Mucosa of stomach (tissue), 1 donor: ENCODE results near the gene LRP1B.

Experiments used
- H3K27me3 ChIP-seq: one replicate; pipeline ENCODE4 v1.7.0; 2013; ENCODE audit warnings: mild to moderate bottlenecking, low read length; ENCODE audit not compliant: control insufficient read depth, insufficient read depth
- H3K36me3 ChIP-seq: one replicate; pipeline ENCODE4 v1.7.0; 2013; ENCODE audit warnings: low read length; ENCODE audit not compliant: control insufficient read depth, insufficient read depth
- H3K4me1 ChIP-seq: one replicate; pipeline ENCODE4 v1.7.0; 2013; ENCODE audit warnings: mild to moderate bottlenecking, low read length; ENCODE audit not compliant: control insufficient read depth, insufficient read depth
- H3K4me3 ChIP-seq: one replicate; pipeline ENCODE4 v1.7.0; 2013; ENCODE audit warnings: low read length
- H3K9ac ChIP-seq: one replicate; pipeline ENCODE4 v1.7.0; 2013; ENCODE audit warnings: mild to moderate bottlenecking, low read length, moderate library complexity
- H3K9me3 ChIP-seq: one replicate; pipeline ENCODE4 v1.7.0; 2013; ENCODE audit warnings: mild to moderate bottlenecking, low read length, moderate library complexity; ENCODE audit not compliant: control insufficient read depth
- donor health status: Pancreatic carcinoma.

The LRP1B gene

DNA sequence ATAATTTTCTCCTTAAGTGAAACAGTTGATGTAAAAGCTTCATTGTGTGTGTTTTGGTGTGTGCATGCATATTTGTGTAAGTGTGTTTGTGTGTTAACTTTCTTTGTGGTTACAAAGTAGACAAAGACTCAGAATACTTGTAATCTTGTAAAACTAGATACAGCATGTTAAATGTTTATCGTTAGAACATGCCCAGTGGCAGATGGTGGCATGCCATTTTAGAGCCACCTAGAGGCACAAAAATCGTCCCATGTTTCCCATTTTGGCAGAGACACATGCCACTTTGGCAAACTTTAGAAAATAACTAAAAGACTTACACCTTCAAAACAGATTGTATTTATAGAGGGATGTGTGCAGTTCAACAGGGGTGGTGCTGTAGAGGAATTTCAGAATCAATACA, 224.1 kb downstream of the LRP1B start:
- Histone ChIP-seq H3K9ac (no peak overlapping the region), H3K36me3 (no peaks in the 10 kb centered on the region), H3K4me3 (no peak overlapping the region), H3K27me3 (no peaks in the 10 kb centered on the region), H3K9me3 (no peaks in the 10 kb centered on the region), H3K4me1 (no peaks in the 10 kb centered on the region)

DNA sequence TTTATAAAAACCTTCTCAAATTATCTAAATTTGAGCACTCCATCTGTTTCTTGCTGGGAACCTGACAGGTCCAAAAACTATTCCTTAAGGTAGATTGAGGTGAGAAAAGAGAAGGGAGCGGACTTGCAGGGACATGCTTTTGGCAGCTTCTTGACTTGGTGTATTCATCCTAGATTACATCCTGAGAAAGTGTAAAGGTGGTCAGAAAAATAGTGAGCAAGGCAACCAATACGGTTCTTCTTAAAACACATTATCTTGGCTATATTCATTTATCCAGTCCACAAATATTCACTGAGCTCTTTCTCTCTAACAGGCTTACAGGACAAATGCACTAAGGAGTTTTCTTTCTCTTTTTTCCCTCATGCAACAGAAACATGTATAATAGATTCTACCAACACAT, 230.0 kb downstream of the LRP1B start:
- Histone ChIP-seq H3K27me3 (no peaks in the 10 kb centered on the region), H3K4me1 (no peaks in the 10 kb centered on the region), H3K36me3 (no peaks in the 10 kb centered on the region), H3K9ac (no peak overlapping the region), H3K4me3 (no peak overlapping the region), H3K9me3 (no peaks in the 10 kb centered on the region)

DNA sequence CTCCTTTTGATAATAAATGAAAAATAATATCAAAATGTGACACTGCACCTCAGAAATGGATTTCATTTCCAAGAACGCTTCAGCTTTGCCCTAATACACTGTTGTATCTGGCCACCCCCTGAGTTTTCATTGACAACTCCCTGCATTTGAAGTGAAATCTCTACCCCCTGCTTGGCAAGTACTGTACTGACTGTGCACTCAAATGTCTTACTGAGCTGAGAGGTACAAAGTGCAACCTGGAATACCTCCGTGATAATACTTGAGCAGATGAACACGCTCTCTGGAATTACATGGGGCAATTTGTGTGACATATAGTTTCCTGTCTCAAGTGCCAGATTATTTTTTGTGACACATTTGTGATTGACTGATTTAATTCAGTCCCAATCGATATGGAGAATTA, 231.1 kb downstream of the LRP1B start:
- Histone ChIP-seq H3K4me1 (no peaks in the 10 kb centered on the region), H3K4me3 (no peak overlapping the region), H3K27me3 (no peaks in the 10 kb centered on the region), H3K9me3 (no peaks in the 10 kb centered on the region), H3K36me3 (no peaks in the 10 kb centered on the region), H3K9ac (no peak overlapping the region)

DNA sequence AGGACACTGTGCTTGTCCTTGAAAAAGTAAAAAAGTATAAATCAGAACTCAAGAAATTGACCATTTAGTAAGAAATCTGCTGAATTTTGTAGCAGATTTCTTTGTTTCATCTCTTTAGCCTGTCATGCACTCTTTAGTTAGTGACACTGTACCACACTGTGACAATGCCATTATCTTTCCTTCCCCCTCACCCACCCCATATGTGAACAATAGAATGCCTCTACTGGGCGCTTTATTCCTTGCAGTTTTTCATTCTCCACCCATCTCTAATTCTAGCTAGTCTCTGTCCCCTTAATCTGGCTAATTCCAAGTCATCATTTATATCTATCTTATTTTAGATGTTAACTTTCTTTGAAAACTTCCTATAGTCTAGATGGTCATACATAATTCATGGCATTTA, 241.0 kb downstream of the LRP1B start:
- no peaks in the 10 kb centered on the region for H3K36me3 ChIP-seq
- no peak overlapping the region for H3K4me3 ChIP-seq
- H3K4me1 ChIP-seq: no peaks in the 10 kb centered on the region
- H3K27me3 ChIP-seq: no peaks in the 10 kb centered on the region
- no peaks in the 10 kb centered on the region for H3K9me3 ChIP-seq
- H3K9ac ChIP-seq: no peak overlapping the region

DNA sequence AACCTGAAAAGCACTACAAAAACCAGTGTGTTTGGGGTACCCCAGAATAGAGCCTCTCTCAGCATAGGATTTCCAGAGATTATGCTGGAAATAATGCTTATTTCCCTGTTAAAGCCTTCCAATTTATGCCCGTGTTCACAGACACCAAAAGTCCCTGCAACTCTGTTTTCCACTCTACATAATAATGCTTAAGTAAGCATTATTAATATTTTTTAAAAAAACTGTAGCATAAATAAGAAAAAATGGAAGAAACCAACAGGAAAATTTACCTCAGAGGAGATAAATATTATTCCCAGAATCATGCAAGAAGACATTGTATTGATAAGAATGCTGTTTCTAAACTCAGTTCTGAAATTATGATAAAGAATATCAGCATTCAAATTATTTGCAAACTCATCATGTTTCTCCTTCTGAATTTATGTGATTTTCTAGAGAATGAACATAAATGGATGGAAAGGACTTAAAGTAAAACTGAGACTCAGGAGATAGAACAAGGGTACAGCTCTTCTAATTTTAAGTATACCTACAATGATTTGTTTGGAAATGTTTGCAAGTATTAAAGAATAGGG, 241.7 kb downstream of the LRP1B start:
- H3K27me3 ChIP-seq: no peaks in the 10 kb centered on the region
- no peak overlapping the region for H3K9ac ChIP-seq

DNA sequence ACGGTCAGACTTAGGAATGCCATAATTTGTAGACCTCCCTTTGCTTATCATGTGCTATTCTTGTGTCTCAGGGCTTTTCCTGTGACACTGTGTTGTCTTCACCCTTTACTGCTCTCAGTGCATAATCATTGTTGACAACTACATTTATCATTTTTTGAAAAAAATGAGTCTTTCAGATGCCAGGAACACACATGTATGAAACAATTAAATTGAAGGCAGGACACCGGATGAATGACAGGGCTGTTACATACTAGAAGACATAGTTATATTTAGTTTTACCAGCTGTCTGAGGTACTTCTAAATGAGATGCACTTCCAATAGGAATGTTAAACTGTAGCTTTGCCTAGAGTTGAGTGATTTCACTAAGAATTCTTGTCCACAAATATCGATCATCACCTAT, 243.5 kb downstream of the LRP1B start:
- Histone ChIP-seq H3K4me1 (no peaks in the 10 kb centered on the region), H3K27me3 (no peaks in the 10 kb centered on the region), H3K9ac (no peak overlapping the region), H3K9me3 (no peaks in the 10 kb centered on the region), H3K36me3 (no peaks in the 10 kb centered on the region), H3K4me3 (no peak overlapping the region)

More for the DNA sequence above, 241.7 kb downstream of the LRP1B start:
- Histone ChIP-seq H3K9me3 (no peaks in the 10 kb centered on the region), H3K4me3 (no peak overlapping the region), H3K36me3 (no peaks in the 10 kb centered on the region), H3K4me1 (no peaks in the 10 kb centered on the region)

DNA sequence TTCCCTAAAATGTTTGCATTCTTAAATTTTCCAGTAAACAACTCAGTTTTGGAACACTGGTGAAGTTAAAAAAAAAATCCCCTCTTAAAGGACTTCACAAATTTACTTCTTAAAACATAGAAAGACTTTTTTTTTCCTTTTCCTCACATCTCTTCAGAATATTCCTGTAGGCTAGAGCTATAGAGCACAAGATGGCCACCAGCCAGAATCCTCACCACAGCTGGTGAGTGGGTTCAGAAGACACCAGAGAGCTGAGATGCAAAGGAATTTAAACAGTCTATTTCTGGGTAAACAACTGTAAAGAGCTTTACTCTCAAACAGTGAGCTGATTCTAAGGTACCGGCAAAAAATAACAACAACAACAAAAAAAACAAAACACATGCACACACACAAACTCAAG, 252.8 kb downstream of the LRP1B start:
- Histone ChIP-seq H3K9me3 (no peaks in the 10 kb centered on the region), H3K4me1 (no peaks in the 10 kb centered on the region), H3K36me3 (no peaks in the 10 kb centered on the region), H3K27me3 (no peaks in the 10 kb centered on the region), H3K4me3 (no peak overlapping the region), H3K9ac (no peak overlapping the region)

DNA sequence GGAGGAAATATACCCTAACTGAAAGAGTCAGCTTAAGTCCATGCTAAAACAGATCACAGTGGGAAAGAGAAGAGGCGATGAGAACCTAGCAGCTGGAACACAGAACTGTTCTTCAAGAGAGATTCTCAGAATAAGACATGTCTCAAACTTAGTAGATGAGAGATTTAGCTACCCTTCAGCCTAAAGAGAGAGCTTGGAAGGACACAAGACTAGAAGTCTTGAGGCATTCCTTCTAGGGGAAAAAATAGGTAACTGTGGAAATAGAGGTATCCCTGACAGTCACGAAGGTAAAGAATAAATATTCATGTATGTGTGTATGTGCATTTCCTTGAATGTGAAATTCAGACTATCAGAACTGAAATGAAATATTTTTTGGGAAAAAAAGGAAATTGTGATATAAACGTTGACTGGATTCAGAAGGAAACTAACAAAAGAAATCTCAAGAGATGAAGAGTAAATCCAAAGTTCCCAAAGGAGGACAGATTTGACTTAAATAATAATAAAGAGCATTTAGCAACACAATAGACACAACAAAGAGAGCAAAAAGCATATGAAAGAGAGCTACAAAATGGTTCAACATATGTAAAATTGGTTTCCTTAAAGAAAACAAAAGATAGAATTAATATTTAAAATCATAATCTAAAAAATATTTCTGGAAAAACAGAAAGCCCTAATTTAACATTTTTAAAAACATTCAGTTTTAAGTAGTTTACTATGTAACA, 258.7 kb downstream of the LRP1B start:
- no peaks in the 10 kb centered on the region for H3K4me1 ChIP-seq
- H3K27me3 ChIP-seq: no peaks in the 10 kb centered on the region
- no peak overlapping the region for H3K4me3 ChIP-seq
- H3K36me3 ChIP-seq: no peaks in the 10 kb centered on the region
- H3K9me3 ChIP-seq: no peaks in the 10 kb centered on the region
- no peak overlapping the region for H3K9ac ChIP-seq

DNA sequence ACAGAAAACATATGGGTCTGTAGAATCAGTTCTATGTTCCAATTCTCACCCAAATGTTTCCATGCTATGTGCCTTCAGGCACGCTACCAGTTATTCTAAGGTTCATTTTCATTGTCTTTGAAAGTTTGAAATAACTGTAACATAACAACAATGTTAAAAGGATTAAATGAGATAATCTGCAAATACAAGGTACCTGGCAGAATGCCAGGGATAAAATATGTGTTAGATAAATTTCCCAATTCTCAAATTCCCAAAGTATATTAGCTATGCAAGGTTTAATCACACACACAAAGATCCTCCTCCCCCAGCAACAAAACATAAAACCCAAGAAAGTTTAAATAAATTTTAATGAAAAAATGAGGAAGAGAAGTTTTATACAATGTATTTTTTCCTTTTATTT, 261.2 kb downstream of the LRP1B start:
- Histone ChIP-seq H3K4me3 (no peak overlapping the region), H3K36me3 (no peaks in the 10 kb centered on the region)

DNA sequence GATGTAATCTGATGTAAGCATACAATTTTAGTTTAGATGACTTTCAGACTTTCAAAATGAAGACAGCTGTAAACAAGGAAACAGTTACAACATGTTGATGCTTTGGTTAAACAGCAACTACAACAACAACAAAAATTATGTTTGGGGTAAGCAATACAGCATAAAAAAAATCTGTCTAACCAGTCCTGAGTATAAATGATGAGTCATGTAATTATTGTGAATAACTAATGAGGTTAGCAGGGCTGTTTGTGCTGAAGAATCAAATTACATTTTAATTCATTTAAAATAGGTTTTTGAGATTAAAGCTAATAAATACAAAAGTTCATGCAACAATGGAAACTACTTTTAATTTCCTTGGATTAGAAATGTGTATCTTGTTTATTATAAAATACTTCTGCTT, 266.9 kb downstream of the LRP1B start:
- no peak overlapping the region for H3K9ac ChIP-seq
- no peaks in the 10 kb centered on the region for H3K27me3 ChIP-seq
- no peaks in the 10 kb centered on the region for H3K9me3 ChIP-seq
- no peaks in the 10 kb centered on the region for H3K36me3 ChIP-seq
- no peaks in the 10 kb centered on the region for H3K4me1 ChIP-seq
- no peak overlapping the region for H3K4me3 ChIP-seq

More for the DNA sequence above, 261.2 kb downstream of the LRP1B start:
- no peaks in the 10 kb centered on the region for H3K4me1 ChIP-seq
- H3K9ac ChIP-seq: no peak overlapping the region
- H3K9me3 ChIP-seq: no peaks in the 10 kb centered on the region
- no peaks in the 10 kb centered on the region for H3K27me3 ChIP-seq

DNA sequence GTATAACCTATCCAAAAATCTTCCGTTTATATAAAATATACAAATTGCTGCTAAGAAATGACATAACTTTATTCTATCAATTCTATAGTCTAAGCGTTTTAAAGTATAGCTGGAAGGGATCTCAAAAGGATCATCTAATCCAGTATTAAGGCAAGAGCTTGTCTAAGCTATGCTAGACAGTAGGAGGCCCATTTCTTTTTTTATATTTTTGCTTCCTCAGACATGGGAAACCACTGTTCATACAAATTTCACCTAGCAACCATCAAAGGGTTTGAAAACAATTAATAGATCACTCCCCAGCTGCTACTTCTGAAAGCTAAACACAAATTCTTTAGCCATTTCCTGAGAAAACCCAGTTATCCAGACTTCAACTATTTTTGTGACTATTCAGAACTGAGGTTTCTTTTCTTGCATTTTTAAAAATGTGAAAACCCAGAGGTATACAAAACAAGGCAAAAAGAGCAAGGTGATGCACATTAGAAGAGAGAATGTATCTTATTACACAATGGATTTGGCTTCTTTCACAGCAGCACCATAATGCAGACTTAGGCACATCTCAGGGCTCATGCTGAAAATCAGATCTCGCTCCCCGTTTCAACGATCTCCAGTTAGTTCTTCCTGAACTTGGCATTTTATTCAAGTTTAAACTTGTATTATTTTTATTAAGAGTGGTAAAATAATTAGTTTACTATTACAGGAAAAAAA, 274.4 kb downstream of the LRP1B start:
- H3K9ac ChIP-seq: no peak overlapping the region
- no peaks in the 10 kb centered on the region for H3K36me3 ChIP-seq
- H3K4me3 ChIP-seq: no peak overlapping the region
- H3K9me3 ChIP-seq: no peaks in the 10 kb centered on the region
- no peaks in the 10 kb centered on the region for H3K4me1 ChIP-seq
- H3K27me3 ChIP-seq: no peaks in the 10 kb centered on the region

DNA sequence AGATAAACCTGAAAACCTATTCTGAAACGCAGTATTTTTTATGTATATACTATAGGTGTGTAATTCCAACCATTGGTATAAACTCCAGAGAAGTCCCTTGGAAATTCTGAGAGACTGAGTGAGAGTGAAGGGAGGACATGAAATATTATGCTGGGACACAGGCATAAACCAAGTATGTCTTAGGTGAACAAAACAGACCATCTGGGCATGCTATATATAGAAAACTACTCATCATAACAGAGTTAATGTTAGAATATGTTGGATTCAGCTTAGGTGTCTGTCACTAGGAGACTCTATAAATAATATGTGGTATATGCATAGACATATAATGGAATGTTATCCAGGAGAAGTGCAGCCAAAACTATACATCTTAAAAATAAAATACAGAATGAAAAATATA, 282.6 kb downstream of the LRP1B start:
- Histone ChIP-seq H3K27me3 (no peaks in the 10 kb centered on the region), H3K36me3 (no peaks in the 10 kb centered on the region), H3K4me1 (no peaks in the 10 kb centered on the region), H3K9ac (no peak overlapping the region), H3K9me3 (no peaks in the 10 kb centered on the region), H3K4me3 (no peak overlapping the region)
